Measurements from ENCODE around the gene IP6K1.

DNA sequence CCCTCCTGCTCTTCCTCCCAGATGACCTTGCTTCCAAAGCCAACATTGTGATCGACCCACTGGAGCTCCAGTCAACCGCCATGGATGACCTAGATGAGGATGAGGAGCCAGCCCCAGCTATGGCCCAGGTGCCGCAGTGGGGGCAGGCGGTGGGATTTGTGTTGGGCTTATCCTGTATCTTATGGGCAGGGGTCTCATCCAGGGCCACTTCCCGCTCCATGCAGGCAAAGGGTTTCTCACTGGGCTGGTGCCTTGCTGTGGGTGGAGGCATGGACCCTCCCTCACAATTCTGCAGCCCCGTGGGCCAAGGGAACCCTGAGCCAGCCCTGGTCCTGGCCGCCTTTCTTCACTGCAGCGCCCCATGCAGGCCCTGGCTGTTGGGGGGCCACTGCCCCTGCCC, 81.7 kb downstream of the IP6K1 start:
- TF ChIP-seq, protein P1, sequence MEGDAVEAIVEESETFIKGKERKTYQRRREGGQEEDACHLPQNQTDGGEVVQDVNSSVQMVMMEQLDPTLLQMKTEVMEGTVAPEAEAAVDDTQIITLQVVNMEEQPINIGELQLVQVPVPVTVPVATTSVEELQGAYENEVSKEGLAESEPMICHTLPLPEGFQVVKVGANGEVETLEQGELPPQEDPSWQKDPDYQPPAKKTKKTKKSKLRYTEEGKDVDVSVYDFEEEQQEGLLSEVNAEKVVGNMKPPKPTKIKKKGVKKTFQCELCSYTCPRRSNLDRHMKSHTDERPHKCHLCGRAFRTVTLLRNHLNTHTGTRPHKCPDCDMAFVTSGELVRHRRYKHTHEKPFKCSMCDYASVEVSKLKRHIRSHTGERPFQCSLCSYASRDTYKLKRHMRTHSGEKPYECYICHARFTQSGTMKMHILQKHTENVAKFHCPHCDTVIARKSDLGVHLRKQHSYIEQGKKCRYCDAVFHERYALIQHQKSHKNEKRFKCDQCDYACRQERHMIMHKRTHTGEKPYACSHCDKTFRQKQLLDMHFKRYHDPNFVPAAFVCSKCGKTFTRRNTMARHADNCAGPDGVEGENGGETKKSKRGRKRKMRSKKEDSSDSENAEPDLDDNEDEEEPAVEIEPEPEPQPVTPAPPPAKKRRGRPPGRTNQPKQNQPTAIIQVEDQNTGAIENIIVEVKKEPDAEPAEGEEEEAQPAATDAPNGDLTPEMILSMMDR (IDR thresholded peaks at IDR 0.05 in 4 of 5, conservative IDR thresholded peaks at IDR 0.05 in 1 of 5) = no peak
- no peak for TF ChIP-seq POLR2A (IDR thresholded peaks at IDR 0.05)

All from gastrocnemius medialis (tissue), 4 donors.